GM23248 (cell line): ENCODE results near the gene CLCN1. TPM values are rescaled to one million over a fixed set of nuclear protein-coding genes. Genes with fewer than 3 reads are reported as not detected.

Source experiments
- DNase-seq: peaks from one replicate; pipeline ENCODE4 v3.0.0-alpha.2; 2015
- H2AFZ ChIP-seq: fragments of 200-600 bp; sonication (generic); 2 replicates; pipeline ENCODE4 v1.6.1; 2016; ENCODE audit warnings: antibody characterized with exemption
- H3F3A ChIP-seq: fragments of 200-600 bp; sonication (generic); 2 replicates; pipeline ENCODE4 v1.6.1; 2016; ENCODE audit warnings: mild to moderate bottlenecking, antibody characterized with exemption, mixed run types; ENCODE audit not compliant: insufficient read depth
- H3K27ac ChIP-seq: fragments of 200-600 bp; sonication (generic); 2 replicates; pipeline ENCODE4 v1.5.1; 2016; ENCODE audit warnings: mild to moderate bottlenecking
- H3K27me3 ChIP-seq: fragments of 200-600 bp; sonication (generic); replicated peaks from 2 replicates; pipeline ENCODE4 v1.6.1; 2016; ENCODE audit warnings: mild to moderate bottlenecking; ENCODE audit not compliant: insufficient read depth
- H3K36me3 ChIP-seq: fragments of 200-600 bp; sonication (generic); 2 replicates; pipeline ENCODE4 v1.6.1; 2016; ENCODE audit warnings: low read depth, mild to moderate bottlenecking
- H3K4me1 ChIP-seq: fragments of 200-600 bp; sonication (generic); 2 replicates; pipeline ENCODE4 v1.6.1; 2016; ENCODE audit warnings: mild to moderate bottlenecking; ENCODE audit not compliant: insufficient read depth
- H3K4me2 ChIP-seq: fragments of 200-600 bp; sonication (generic); one replicate; pipeline ENCODE4 v1.6.1; 2016; ENCODE audit warnings: mild to moderate bottlenecking; ENCODE audit not compliant: unreplicated experiment
- H3K4me3 ChIP-seq: fragments of 200-600 bp; sonication (generic); 2 replicates; pipeline ENCODE4 v1.5.1; 2016; ENCODE audit warnings: mild to moderate bottlenecking
- H3K79me2 ChIP-seq: fragments of 200-600 bp; sonication (generic); 2 replicates; pipeline ENCODE4 v1.6.1; 2016; ENCODE audit warnings: mild to moderate bottlenecking; ENCODE audit not compliant: insufficient read depth
- H3K9ac ChIP-seq: fragments of 200-600 bp; sonication (generic); 2 replicates; pipeline ENCODE4 v1.6.1; 2016; ENCODE audit warnings: mild to moderate bottlenecking
- H3K9me2 ChIP-seq: fragments of 200-600 bp; sonication (generic); 2 replicates; pipeline ENCODE4 v1.6.1; 2016; ENCODE audit warnings: mixed run types, mild to moderate bottlenecking, moderate library complexity; ENCODE audit not compliant: insufficient read depth
- H3K9me3 ChIP-seq: fragments of 200-600 bp; sonication (generic); one replicate; pipeline ENCODE4 v1.6.1; 2017; ENCODE audit warnings: low read depth
- H4K20me1 ChIP-seq: fragments of 200-600 bp; sonication (generic); 2 replicates; pipeline ENCODE4 v1.6.0; 2016; ENCODE audit not compliant: insufficient read depth
- EZH2 ChIP-seq: fragments of 200-600 bp; sonication (generic); IDR thresholded peaks from 2 replicates; pipeline ENCODE4 v1.6.1; 2018; ENCODE audit warnings: antibody characterized with exemption, mild to moderate bottlenecking; ENCODE audit not compliant: insufficient read depth, poor library complexity, severe bottlenecking
- EZH2phosphoT487 ChIP-seq: fragments of 200-600 bp; sonication (generic); IDR thresholded peaks from 2 replicates; pipeline ENCODE4 v1.6.1; 2018; ENCODE audit warnings: antibody characterized with exemption, moderate library complexity, mild to moderate bottlenecking, low read depth; ENCODE audit not compliant: insufficient read depth
- WGBS, 2 experiments: methylation state at CpG; one replicate each; pipeline ENCODE4 v1.1.6; 2015 to 2017; ENCODE audit warnings: low lambda C conversion rate in 2 of 2, low coverage in 1 of 2; ENCODE audit errors: missing lambda C conversion rate in 2 of 2; 5-methylcytosine and 5-hydroxymethylcytosine counted together
- in situ Hi-C: fragments of 300-500 bp; cut with MboI; formaldehyde crosslinking; loops from 2 replicates; pipeline ENCODE4 v1.15.0; 2020
- microRNA-seq: library from miRNA; unstranded; fragments of <30 nt; microRNA quantifications from one replicate; pipeline ENCODE4, GENCODE V29; 2016; ENCODE audit warnings: borderline number of aligned reads
- polyA plus RNA-seq: library from polyadenylated mRNA; unstranded; fragments of >200 nt; fragmentation: Nextera tagmentation; extraction: Ambion mirVana; gene quantifications from 2 replicates; pipeline ENCODE4 v1.2.1, GENCODE V29; 2016
- small RNA-seq: library from RNA; depleted of rRNA; stranded (forward); fragments of <200 nt; gene quantifications from one replicate; pipeline ENCODE3, GENCODE V24; 2014; ENCODE audit warnings: low read depth, low replicate concordance
- total RNA-seq: library from RNA; depleted of rRNA; stranded (reverse); fragments of >200 nt; shearing (Covaris generic); gene quantifications from 2 replicates; pipeline ENCODE4 v1.2.3, GENCODE V29; 2014; rRNA removed

Gene CLCN1
- total and polyA plus RNA-seq, 2 experiments from 2014 or later = not detected

DNA sequence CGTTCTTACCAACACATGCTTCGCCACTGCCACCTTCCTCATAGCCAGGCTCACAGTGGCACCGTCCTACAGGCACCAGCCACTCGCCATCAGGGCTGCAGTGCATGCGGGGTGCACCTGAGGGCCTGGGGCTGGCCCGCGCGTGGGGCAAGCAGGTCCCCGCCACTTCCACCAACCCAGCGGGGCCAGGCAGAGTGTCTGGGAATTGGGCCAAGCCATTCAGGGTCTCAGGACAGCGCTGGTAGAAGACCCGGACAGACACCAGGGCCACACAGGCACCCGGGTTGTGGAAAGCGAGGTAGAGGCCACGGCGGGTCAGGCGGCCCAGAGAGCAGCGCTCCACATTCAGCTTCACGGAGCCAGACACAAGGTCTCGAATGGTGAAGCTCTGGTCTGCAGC is 83.7 kb downstream of the CLCN1 start:
- Histone ChIP-seq H3K4me2 (no peak overlapping the region), H3K9ac (no peak overlapping the region), H3K36me3 (no peaks in the 10 kb centered on the region), H3K27me3 (no peaks in the 10 kb centered on the region), H3K79me2 (no peaks in the 10 kb centered on the region), H3F3A (no peaks in the 10 kb centered on the region), H3K4me1 (peaks cover 10% of the 10 kb centered on the region; the same call in 1 of the 2 replicates), H3K27ac (no peak overlapping the region), H3K9me3 (no peaks in the 10 kb centered on the region), H3K9me2 (no peaks in the 10 kb centered on the region), H4K20me1 (no peaks in the 10 kb centered on the region), H3K4me3 (no peak overlapping the region), H2AFZ (no peak overlapping the region)
- 93 to 98% methylated on average over 15 to 20 of the region's 20 CpGs for WGBS, 2 experiments
- in situ Hi-C loops = no loop called here
- DNase-seq = no peak
- TF ChIP-seq EZH2phosphoT487 (no peak), EZH2 (no peak)

DNA sequence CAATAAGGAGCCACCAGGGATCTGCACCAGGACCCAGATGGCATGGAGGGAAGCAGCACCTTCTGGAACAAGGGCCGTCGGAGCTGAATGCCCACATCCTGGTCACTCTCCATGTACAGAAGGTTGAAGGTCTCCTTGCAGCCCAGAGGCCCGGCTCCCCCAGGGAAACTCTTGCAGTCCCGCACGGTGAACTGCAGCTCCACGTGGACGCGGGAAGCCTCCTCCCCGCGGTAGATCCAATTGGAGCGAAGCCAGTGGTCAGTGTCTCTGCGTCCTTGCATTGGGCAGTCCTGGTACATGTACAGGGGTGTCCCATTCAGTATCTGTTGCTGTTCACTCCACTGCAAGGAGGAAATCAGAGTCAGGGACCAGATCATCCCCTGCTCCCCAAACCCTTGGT is 85.4 kb downstream of the CLCN1 start:
- H2AFZ ChIP-seq = no peak overlapping the region
- 89 to 95% methylated on average over 12 of the region's 12 CpGs for WGBS, 2 experiments
- H3K9me3 ChIP-seq = no peaks in the 10 kb centered on the region
- no peaks in the 10 kb centered on the region for H3K79me2 ChIP-seq
- DNase-seq = no peak
- H3K9me2 ChIP-seq = no peaks in the 10 kb centered on the region
- no peak for TF ChIP-seq EZH2
- no peak for TF ChIP-seq EZH2phosphoT487
- H3K27ac ChIP-seq = no peak overlapping the region
- no peaks in the 10 kb centered on the region for H3F3A ChIP-seq
- H3K4me2 ChIP-seq = no peak overlapping the region
- no peaks in the 10 kb centered on the region for H4K20me1 ChIP-seq
- H3K36me3 ChIP-seq = no peaks in the 10 kb centered on the region
- in situ Hi-C loops = no loop called here
- no peak overlapping the region for H3K9ac ChIP-seq
- H3K27me3 ChIP-seq = no peaks in the 10 kb centered on the region
- H3K4me3 ChIP-seq = no peak overlapping the region
- peaks cover 9% of the 10 kb centered on the region; the same call in 1 of the 2 replicates for H3K4me1 ChIP-seq

Small RNA genes lying within 50 kb of the gene (microRNA-seq; reads per million reads assigned to microRNA genes)
- gene MIR6892 = not detected

Small RNA genes lying within 50 kb of the gene (small RNA-seq; reads per million reads assigned to genes)
- not detected for gene MIR6892
- gene RN7SL481P = not detected
- not detected for gene RN7SL535P

Other genes starting within 250 kb of the CLCN1 start
- not detected in 2 replicates for gene PIP, start 184.0 kb upstream of the CLCN1 start, total RNA-seq
- gene PIP, start 184.0 kb upstream of the CLCN1 start, polyA plus RNA-seq = not detected in 2 replicates
- gene TAS2R39, start 132.7 kb upstream of the CLCN1 start, total RNA-seq = not detected in 2 replicates
- gene TAS2R39, start 132.7 kb upstream of the CLCN1 start, polyA plus RNA-seq = not detected in 2 replicates
- not detected in 2 replicates for gene TAS2R40, start 94.1 kb upstream of the CLCN1 start, total RNA-seq
- not detected in 2 replicates for gene TAS2R40, start 94.1 kb upstream of the CLCN1 start, polyA plus RNA-seq
- gene GSTK1, start 52.7 kb upstream of the CLCN1 start, total RNA-seq = 119 and 132 TPM in 2 replicates
- gene GSTK1, start 52.7 kb upstream of the CLCN1 start, polyA plus RNA-seq = 149 and 153 TPM in 2 replicates
- not detected in 2 replicates for gene TMEM139, start 31.2 kb upstream of the CLCN1 start, total RNA-seq
- not detected in 2 replicates for gene TMEM139, start 31.2 kb upstream of the CLCN1 start, polyA plus RNA-seq
- 9.2 and 12.9 TPM in 2 replicates for gene CASP2, start 27.8 kb upstream of the CLCN1 start, total RNA-seq
- 12.4 and 13.1 TPM in 2 replicates for gene CASP2, start 27.8 kb upstream of the CLCN1 start, polyA plus RNA-seq
- gene FAM131B, start 46.6 kb downstream of the CLCN1 start, total RNA-seq = 3.0 TPM in 2 replicates
- gene FAM131B, start 46.6 kb downstream of the CLCN1 start, polyA plus RNA-seq = 0.50 and 1.1 TPM in 2 replicates
- 140 and 148 TPM in 2 replicates for gene ZYX, start 65.2 kb downstream of the CLCN1 start, total RNA-seq
- 380 and 396 TPM in 2 replicates for gene ZYX, start 65.2 kb downstream of the CLCN1 start, polyA plus RNA-seq
- not detected in 2 replicates for gene EPHA1, start 92.7 kb downstream of the CLCN1 start, total RNA-seq
- gene EPHA1, start 92.7 kb downstream of the CLCN1 start, polyA plus RNA-seq = 0.80 and 0.83 TPM in 2 replicates
- gene TAS2R60, start 127.3 kb downstream of the CLCN1 start, total RNA-seq = not detected in 2 replicates
- not detected in 2 replicates for gene TAS2R60, start 127.3 kb downstream of the CLCN1 start, polyA plus RNA-seq
- not detected in 2 replicates for gene TAS2R41, start 161.8 kb downstream of the CLCN1 start, total RNA-seq
- gene TAS2R41, start 161.8 kb downstream of the CLCN1 start, polyA plus RNA-seq = not detected in 2 replicates